Stimulated activated CD4-positive, alpha-beta T cell treated with anti-CD3 and anti-CD28 coated beads, Interleukin-1b, Interleukin-23, amount 100 ng/mL, for 4 hours (primary cell): Measurements from ENCODE around the gene MAD1L1.
"Not testable (repeated sequence)": the region's sequence is repeated elsewhere in the genome, so short reads cannot be mapped to it uniquely, and the experiment has no call there.

Source experiments
- DNase-seq, 2 donors: peaks; one replicate each; pipeline ENCODE4 v3.0.0-alpha.2; 2020; ENCODE audit warnings: low read depth in 2 of 2

MAD1L1 gene

GRCh38 chr7:1841286-1842021 is 391.3 kb downstream of the MAD1L1 start:
- DNase-seq: not testable (repeated sequence)

- DNase-seq: not testable (repeated sequence)
These were observed 392.0 kb downstream of the MAD1L1 start for GRCh38 chr7:1840744-1841143.

GRCh38 chr7:1839701-1840100 is 393.0 kb downstream of the MAD1L1 start:
- DNase-seq: no peak

- DNase-seq: not testable (repeated sequence)
These were observed 393.7 kb downstream of the MAD1L1 start for GRCh38 chr7:1838911-1839531.

- DNase-seq: not testable (repeated sequence)
These were observed 394.2 kb downstream of the MAD1L1 start for GRCh38 chr7:1838544-1838872.

- DNase-seq: not testable (repeated sequence)
These were observed 394.8 kb downstream of the MAD1L1 start for GRCh38 chr7:1837696-1838543.

- DNase-seq: not testable (repeated sequence)
These were observed 400.7 kb downstream of the MAD1L1 start for GRCh38 chr7:1831933-1832535.

DNA sequence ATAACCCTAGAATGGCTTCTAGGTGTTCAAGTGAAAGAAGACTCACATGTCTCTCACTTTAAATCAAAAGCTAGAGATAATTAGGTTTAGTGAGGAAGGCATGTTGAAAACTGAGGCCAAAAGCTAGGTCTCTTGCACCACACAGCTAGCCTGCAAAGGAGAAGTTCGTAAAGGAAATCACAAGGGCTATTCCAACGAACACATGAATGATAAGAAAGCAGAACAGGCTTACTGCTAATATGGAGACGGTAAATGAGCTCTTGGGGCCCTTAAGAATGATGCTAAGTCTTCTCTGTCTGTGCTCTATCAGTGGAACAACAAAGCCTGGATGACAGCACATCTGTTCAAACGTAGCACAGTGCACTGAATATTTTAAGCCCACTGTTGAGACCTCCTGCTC is 401.3 kb downstream of the MAD1L1 start:
- DNase-seq: not testable (repeated sequence)

GRCh38 chr7:1829668-1830067 is 403.1 kb downstream of the MAD1L1 start:
- DNase-seq: not testable (repeated sequence)

DNA sequence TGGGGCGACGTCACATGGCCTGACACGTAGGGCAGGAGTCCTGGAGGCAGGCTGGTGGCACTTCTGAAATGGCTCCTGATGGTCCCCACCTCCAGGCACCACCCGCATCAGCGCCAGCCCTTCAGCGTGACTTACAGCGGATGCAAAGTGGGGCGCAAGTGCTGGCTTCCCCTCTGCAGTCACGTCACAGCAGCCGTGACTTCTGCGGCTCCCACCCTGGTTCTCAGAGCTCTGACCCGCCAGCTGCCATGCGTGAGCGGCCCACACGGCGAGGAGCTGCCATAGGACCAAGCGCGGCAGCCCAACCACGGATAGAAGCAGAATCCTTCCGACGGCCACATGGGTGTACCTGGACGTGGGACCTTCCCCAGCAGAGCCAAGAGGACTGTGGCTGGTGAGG is 403.6 kb downstream of the MAD1L1 start:
- DNase-seq: no peak

GRCh38 chr7:1828170-1828569 is 404.6 kb downstream of the MAD1L1 start:
- not testable (repeated sequence) for DNase-seq

GRCh38 chr7:1827521-1827981 is 405.2 kb downstream of the MAD1L1 start:
- DNase-seq: not testable (repeated sequence)

GRCh38 chr7:1826931-1827330 is 405.8 kb downstream of the MAD1L1 start:
- DNase-seq: not testable (repeated sequence)

- DNase-seq: no peak
These were observed 406.6 kb downstream of the MAD1L1 start for GRCh38 chr7:1825897-1826741.

DNA sequence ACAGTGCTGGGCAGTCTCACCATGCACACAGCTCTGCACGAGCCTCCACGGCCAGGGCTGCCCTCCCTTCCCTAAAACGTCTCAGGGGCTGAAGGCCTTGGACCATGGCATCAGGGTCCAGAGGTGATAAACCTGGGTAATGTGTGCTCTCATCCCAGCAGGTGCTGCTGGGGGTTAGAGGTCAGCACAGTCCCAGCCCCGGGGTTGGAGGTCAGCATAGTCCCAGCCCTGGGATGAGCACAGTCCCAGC is 407.2 kb downstream of the MAD1L1 start:
- not testable (repeated sequence) for DNase-seq

GRCh38 chr7:1824882-1825646 is 407.7 kb downstream of the MAD1L1 start:
- DNase-seq: not testable (repeated sequence)

DNA sequence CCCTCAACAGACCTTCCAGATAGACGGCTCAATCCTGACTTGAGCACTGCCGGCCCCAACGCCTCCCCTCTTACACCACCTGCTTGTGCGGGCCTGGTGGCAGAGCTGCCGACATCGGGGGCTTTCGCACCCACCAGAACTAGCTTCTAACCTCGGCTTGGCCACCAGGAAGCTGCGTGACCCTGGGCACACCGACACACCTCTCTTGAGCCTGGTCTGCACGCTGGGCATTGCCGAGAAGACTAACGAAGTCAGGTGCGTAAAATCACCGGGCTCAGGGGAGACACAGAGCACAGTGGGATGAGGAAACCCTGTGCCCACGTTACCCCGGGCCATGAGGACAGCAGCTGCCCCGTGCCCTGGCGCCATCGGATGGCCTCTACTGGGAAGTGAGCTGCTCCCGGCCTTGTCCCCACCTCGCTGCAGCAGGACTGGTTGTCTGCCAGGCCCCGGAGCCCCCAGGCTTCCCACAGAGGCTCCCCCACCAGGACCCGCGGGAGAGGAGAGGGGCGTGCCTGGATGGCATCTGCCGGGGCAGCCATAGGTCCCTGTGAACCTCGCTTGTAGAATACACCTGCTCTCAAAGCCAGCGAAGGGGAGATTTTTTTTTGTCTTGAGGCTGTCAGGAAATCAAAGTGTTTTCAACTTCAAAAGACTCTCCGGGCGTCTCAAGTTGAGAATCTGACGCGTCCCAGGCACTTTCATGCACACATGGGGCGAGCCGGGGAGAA is 408.4 kb downstream of the MAD1L1 start:
- DNase-seq: peak; percentile 22 to 33

GRCh38 chr7:1823376-1824150 is 409.2 kb downstream of the MAD1L1 start:
- no peak for DNase-seq

- DNase-seq: peak in 1 of 2 donors; percentile 9
These were observed 413.4 kb downstream of the MAD1L1 start for GRCh38 chr7:1819259-1819841.
